KOPT-K1 (cell line): Measurements from ENCODE around the gene DCAF8L1.
"Not testable (repeated sequence)": the region's sequence is repeated elsewhere in the genome, so short reads cannot be mapped to it uniquely, and the experiment has no call there.

Experiments
- H3K27ac ChIP-seq: fragments of 200-600 bp; sonication (generic); 2 replicates; pipeline ENCODE4 v1.5.1; 2016; ENCODE audit warnings: antibody characterized with exemption, mild to moderate bottlenecking, low read depth, low read length; ENCODE audit not compliant: poor library complexity, severe bottlenecking
- H3K36me3 ChIP-seq: fragments of 200-600 bp; sonication (generic); 2 replicates; pipeline ENCODE4 v1.5.1; 2017; ENCODE audit warnings: antibody characterized with exemption, mild to moderate bottlenecking, low read length, moderate library complexity; ENCODE audit not compliant: insufficient read depth
- H3K9me3 ChIP-seq: fragments of 200-600 bp; sonication (generic); 2 replicates; pipeline ENCODE4 v1.5.1; 2017; ENCODE audit warnings: antibody characterized with exemption, low read length, mild to moderate bottlenecking; ENCODE audit not compliant: insufficient read depth, poor library complexity, severe bottlenecking

Gene DCAF8L1

GRCh38 chrX:27981349-27981748 lies at the start of gene DCAF8L1:
Gene DCAF8L1, minus strand, starts transcription at chrX:27981449. Its CDS starts 115 bp downstream, at chrX:27981334.
- Histone ChIP-seq H3K27ac (no peak within 1 kb of the TSS), H3K9me3 (no peaks in the 10 kb centered on the region), H3K36me3 (no peaks in the 10 kb centered on the region)

GRCh38 chrX:28022371-28022770 lies 41.1 kb upstream of the DCAF8L1 start:
- Histone ChIP-seq H3K36me3 (no peaks in the 10 kb centered on the region), H3K27ac (no peak overlapping the region), H3K9me3 (no peaks in the 10 kb centered on the region)

GRCh38 chrX:28016823-28017222 lies 35.6 kb upstream of the DCAF8L1 start:
- H3K36me3 ChIP-seq = no peaks in the 10 kb centered on the region
- H3K27ac ChIP-seq = no peak overlapping the region
- H3K9me3 ChIP-seq = no peaks in the 10 kb centered on the region

- no peaks in the 10 kb centered on the region for H3K9me3 ChIP-seq
- no peak overlapping the region for H3K27ac ChIP-seq
- H3K36me3 ChIP-seq = no peaks in the 10 kb centered on the region
These were observed 34.7 kb upstream of the DCAF8L1 start for GRCh38 chrX:28015993-28016392.

- Histone ChIP-seq H3K9me3 (no peaks in the 10 kb centered on the region), H3K36me3 (no peaks in the 10 kb centered on the region), H3K27ac (no peak overlapping the region)
These were observed 29.6 kb upstream of the DCAF8L1 start for GRCh38 chrX:28010875-28011274.

- H3K36me3 ChIP-seq = no peaks in the 10 kb centered on the region
- no peaks in the 10 kb centered on the region for H3K9me3 ChIP-seq
- H3K27ac ChIP-seq = no peak overlapping the region
These were observed 17.4 kb upstream of the DCAF8L1 start for GRCh38 chrX:27998666-27999065.

- Histone ChIP-seq H3K36me3 (no peaks in the 10 kb centered on the region), H3K9me3 (no peaks in the 10 kb centered on the region), H3K27ac (no peak overlapping the region)
These were observed 16.4 kb upstream of the DCAF8L1 start for GRCh38 chrX:27997622-27998021.

GRCh38 chrX:27996132-27996531 lies 14.9 kb upstream of the DCAF8L1 start:
- no peaks in the 10 kb centered on the region for H3K9me3 ChIP-seq
- no peaks in the 10 kb centered on the region for H3K36me3 ChIP-seq
- H3K27ac ChIP-seq = no peak overlapping the region

GRCh38 chrX:27995611-27996010 lies 14.4 kb upstream of the DCAF8L1 start:
- no peaks in the 10 kb centered on the region for H3K36me3 ChIP-seq
- H3K9me3 ChIP-seq = no peaks in the 10 kb centered on the region
- H3K27ac ChIP-seq = no peak overlapping the region

- no peaks in the 10 kb centered on the region for H3K36me3 ChIP-seq
- no peaks in the 10 kb centered on the region for H3K9me3 ChIP-seq
These were observed 6.8 kb upstream of the DCAF8L1 start for GRCh38 chrX:27987862-27988646.

GRCh38 chrX:27976934-27977333 lies 4.3 kb downstream of the DCAF8L1 start:
- H3K27ac ChIP-seq, H3K36me3 ChIP-seq: not testable (repeated sequence)

More at GRCh38 chrX:27987862-27988646, 6.8 kb upstream of the DCAF8L1 start:
- H3K27ac ChIP-seq = no peak overlapping the region

GRCh38 chrX:27976284-27976683 lies 5.0 kb downstream of the DCAF8L1 start:
- H3K27ac ChIP-seq = no peak overlapping the region

More at GRCh38 chrX:27976934-27977333, 4.3 kb downstream of the DCAF8L1 start:
- not testable (repeated sequence) for H3K9me3 ChIP-seq

GRCh38 chrX:27968878-27969277 lies 12.4 kb downstream of the DCAF8L1 start:
- H3K27ac ChIP-seq = no peak overlapping the region
- no peaks in the 10 kb centered on the region for H3K9me3 ChIP-seq
- H3K36me3 ChIP-seq = no peaks in the 10 kb centered on the region

More at GRCh38 chrX:27976284-27976683, 5.0 kb downstream of the DCAF8L1 start:
- H3K36me3 ChIP-seq = no peaks in the 10 kb centered on the region
- no peaks in the 10 kb centered on the region for H3K9me3 ChIP-seq

GRCh38 chrX:27968352-27968751 lies 12.9 kb downstream of the DCAF8L1 start:
- no peaks in the 10 kb centered on the region for H3K36me3 ChIP-seq

GRCh38 chrX:27966955-27967354 lies 14.3 kb downstream of the DCAF8L1 start:
- Histone ChIP-seq H3K36me3 (no peaks in the 10 kb centered on the region), H3K27ac (no peak overlapping the region)

More at GRCh38 chrX:27968352-27968751, 12.9 kb downstream of the DCAF8L1 start:
- Histone ChIP-seq H3K27ac (no peak overlapping the region), H3K9me3 (no peaks in the 10 kb centered on the region)

GRCh38 chrX:27966492-27966891 lies 14.8 kb downstream of the DCAF8L1 start:
- no peaks in the 10 kb centered on the region for H3K36me3 ChIP-seq
- no peaks in the 10 kb centered on the region for H3K9me3 ChIP-seq
- no peak overlapping the region for H3K27ac ChIP-seq

More at GRCh38 chrX:27966955-27967354, 14.3 kb downstream of the DCAF8L1 start:
- no peaks in the 10 kb centered on the region for H3K9me3 ChIP-seq
